Measurements from ENCODE around the gene UTS2B. TPM values are rescaled to one million over a fixed set of nuclear protein-coding genes. Genes with fewer than 3 reads are reported as not detected.

Gene UTS2B
- total RNA-seq, 1 experiment from 2014 or later = 1.1 TPM

DNA sequence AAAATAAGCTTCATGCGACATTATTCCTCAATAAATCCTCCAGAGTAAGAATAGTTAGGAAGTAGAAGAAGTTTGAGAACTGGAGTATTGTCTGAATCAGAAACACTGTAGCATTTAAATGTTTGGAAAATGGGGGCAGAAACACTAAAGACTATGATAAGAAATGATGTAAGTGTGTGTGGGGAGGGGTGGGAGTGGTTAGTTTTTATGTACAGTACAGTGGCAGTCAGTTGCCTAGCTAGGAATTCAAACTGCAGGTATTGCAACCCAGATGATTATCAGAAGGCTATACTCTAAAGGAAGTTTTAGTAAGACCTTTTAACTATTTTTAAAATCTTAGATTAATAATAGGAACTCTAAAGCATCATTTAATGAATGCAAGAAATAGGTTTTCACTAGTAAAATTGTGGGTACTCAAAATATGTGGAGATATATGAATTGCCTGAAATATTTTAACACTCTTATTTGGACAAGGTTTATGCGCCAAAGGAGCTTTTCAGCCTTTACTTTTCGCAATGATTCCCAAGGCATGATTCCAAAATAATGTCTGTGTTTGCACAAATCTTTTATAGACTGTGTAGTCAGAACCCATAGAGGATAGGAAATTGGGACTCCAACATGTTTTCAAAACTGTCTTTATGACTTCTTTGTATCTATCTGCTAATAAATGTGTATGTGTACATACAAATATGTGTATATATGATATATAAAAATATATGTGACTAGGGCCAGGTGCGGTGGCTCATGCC, 9.1 kb downstream of the UTS2B start:
- no TSS peak for BruUV-seq (replicated peaks)
- ChIA-PET CTCF (no interaction called here), POLR2A (ENCODE audit: unreplicated experiment) (interaction anchor here (0.6 kb wide), 1 partner anchor 39 kb away, joined by 5 read pairs; no protein-coding TSS in a partner anchor)
- no peaks in the 10 kb centered on the region for H3K36me3 ChIP-seq (ENCODE audit: low read depth)
- no peak overlapping the region for H3K4me3 ChIP-seq
- no peak for DNase-seq
- H2AFZ ChIP-seq = no peak overlapping the region
- H3K4me2 ChIP-seq = no peak overlapping the region
- no peak overlapping the region for H3K27ac ChIP-seq
- no peaks in the 10 kb centered on the region for H4K20me1 ChIP-seq (ENCODE audit: insufficient read depth)
- H3K79me2 ChIP-seq (ENCODE audit: low read depth) = no peaks in the 10 kb centered on the region
- H3K9me3 ChIP-seq (ENCODE audit: insufficient read depth, low read depth) = no peaks in the 10 kb centered on the region
- intact Hi-C loops (cut with micrococcal nuclease; ENCODE audit: unreplicated experiment) = no loop called here
- H3F3A ChIP-seq (ENCODE audit: insufficient read depth, low read depth) = no peaks in the 10 kb centered on the region
- no peaks in the 10 kb centered on the region for H3K4me1 ChIP-seq (replicated peaks; ENCODE audit: insufficient read depth)
- H3K27me3 ChIP-seq (ENCODE audit: insufficient read depth, low read depth) = no peaks in the 10 kb centered on the region
- 0 out of 2 replicates have a peak, but pooled peaks cover 4% of the 10 kb centered on the region for H3K9me2 ChIP-seq (ENCODE audit: insufficient read depth)
- TF ChIP-seq EZH2 (IDR thresholded peaks at IDR 0.05; ENCODE audit: low read depth) = no peak
- TF ChIP-seq, protein P1, sequence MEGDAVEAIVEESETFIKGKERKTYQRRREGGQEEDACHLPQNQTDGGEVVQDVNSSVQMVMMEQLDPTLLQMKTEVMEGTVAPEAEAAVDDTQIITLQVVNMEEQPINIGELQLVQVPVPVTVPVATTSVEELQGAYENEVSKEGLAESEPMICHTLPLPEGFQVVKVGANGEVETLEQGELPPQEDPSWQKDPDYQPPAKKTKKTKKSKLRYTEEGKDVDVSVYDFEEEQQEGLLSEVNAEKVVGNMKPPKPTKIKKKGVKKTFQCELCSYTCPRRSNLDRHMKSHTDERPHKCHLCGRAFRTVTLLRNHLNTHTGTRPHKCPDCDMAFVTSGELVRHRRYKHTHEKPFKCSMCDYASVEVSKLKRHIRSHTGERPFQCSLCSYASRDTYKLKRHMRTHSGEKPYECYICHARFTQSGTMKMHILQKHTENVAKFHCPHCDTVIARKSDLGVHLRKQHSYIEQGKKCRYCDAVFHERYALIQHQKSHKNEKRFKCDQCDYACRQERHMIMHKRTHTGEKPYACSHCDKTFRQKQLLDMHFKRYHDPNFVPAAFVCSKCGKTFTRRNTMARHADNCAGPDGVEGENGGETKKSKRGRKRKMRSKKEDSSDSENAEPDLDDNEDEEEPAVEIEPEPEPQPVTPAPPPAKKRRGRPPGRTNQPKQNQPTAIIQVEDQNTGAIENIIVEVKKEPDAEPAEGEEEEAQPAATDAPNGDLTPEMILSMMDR (conservative IDR thresholded peaks at IDR 0.05) = no peak

DNA sequence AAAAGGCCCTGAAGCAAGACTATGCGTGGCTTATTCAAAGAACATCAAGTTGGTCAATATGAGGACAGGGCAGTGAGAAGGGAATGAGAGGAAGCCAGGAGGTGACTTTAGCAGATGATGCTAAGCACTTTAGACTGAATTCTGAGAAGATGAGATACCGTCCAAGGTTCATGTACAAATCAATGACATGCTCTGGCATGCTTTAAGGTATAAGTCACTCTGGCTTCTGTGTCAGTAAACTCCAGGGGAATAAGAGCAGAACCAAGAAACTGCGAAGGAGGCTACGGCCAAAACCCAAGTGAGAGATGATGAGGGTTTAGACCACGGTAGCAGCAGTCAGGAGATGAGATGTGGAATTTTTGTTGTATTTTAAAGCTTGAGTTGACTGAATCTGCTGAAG, 10.0 kb downstream of the UTS2B start:
- no peak overlapping the region for H3K4me2 ChIP-seq
- H3K9me3 ChIP-seq (ENCODE audit: insufficient read depth, low read depth) = no peaks in the 10 kb centered on the region
- H3K9me2 ChIP-seq (ENCODE audit: insufficient read depth) = 0 out of 2 replicates have a peak, but pooled peaks cover 4% of the 10 kb centered on the region
- POLR2A ChIA-PET (ENCODE audit: unreplicated experiment) = no interaction called here
- H3K4me1 ChIP-seq (replicated peaks; ENCODE audit: insufficient read depth) = no peaks in the 10 kb centered on the region
- H2AFZ ChIP-seq = no peak overlapping the region
- H3K27me3 ChIP-seq (ENCODE audit: insufficient read depth, low read depth) = no peaks in the 10 kb centered on the region
- H3K4me3 ChIP-seq = no peak overlapping the region
- H3K79me2 ChIP-seq (ENCODE audit: low read depth) = no peaks in the 10 kb centered on the region
- H4K20me1 ChIP-seq (ENCODE audit: insufficient read depth) = no peaks in the 10 kb centered on the region
- intact Hi-C loops (cut with micrococcal nuclease; ENCODE audit: unreplicated experiment) = no loop called here
- H3K27ac ChIP-seq = no peak overlapping the region
- DNase-seq = no peak
- no peaks in the 10 kb centered on the region for H3K36me3 ChIP-seq (ENCODE audit: low read depth)
- H3F3A ChIP-seq (ENCODE audit: insufficient read depth, low read depth) = no peaks in the 10 kb centered on the region
- CTCF ChIA-PET = no interaction called here
- no peak for TF ChIP-seq EZH2 (IDR thresholded peaks at IDR 0.05; ENCODE audit: low read depth)
- TF ChIP-seq, protein P1 (conservative IDR thresholded peaks at IDR 0.05) = no peak
- BruUV-seq (replicated peaks) = no TSS peak

DNA sequence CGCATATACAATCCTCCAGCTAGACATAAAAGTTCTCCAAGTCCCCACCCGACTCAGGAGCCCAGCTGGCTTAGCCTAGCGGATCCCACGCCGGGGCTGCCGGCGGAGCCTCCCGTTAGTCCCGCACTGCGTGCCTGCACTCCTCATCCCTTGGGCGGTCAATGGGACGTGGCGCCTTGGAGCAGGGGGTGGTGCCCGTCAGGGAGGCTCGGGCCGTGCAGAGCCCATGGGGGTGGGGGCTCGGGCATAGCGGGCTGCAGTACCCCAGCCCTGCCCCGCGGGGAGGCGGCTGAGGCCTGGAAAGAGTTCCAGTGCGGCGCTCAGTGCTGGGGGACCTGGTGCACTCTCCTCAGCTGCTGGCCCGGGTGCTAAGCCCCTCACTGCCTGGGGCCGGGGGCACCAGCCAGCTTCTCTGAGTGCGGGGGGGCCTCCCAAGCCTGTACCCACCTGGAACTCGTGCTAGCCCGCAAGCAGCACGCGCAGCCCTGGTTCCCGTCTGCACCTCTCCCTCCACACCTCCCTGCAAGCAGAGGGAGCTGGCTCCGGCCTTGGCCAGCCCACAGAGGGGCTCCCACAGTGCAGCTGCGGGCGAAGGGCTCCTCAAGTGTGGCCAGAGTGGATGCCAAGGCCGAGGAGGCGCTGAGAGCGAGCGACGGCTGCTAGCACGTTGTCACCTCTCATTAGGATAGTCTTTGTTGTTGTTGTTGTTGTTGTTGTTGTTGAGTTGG, 13.3 kb downstream of the UTS2B start:
- Histone ChIP-seq H4K20me1 (ENCODE audit: insufficient read depth) (no peaks in the 10 kb centered on the region), H2AFZ (no peak overlapping the region), H3K9me3 (ENCODE audit: insufficient read depth, low read depth) (no peaks in the 10 kb centered on the region), H3K4me1 (replicated peaks; ENCODE audit: insufficient read depth) (no peaks in the 10 kb centered on the region), H3K9me2 (ENCODE audit: insufficient read depth) (0 out of 2 replicates have a peak, but pooled peaks cover 4% of the 10 kb centered on the region), H3K27ac (no peak overlapping the region), H3K79me2 (ENCODE audit: low read depth) (no peaks in the 10 kb centered on the region), H3K27me3 (ENCODE audit: insufficient read depth, low read depth) (no peaks in the 10 kb centered on the region), H3K4me2 (no peak overlapping the region), H3F3A (ENCODE audit: insufficient read depth, low read depth) (no peaks in the 10 kb centered on the region), H3K36me3 (ENCODE audit: low read depth) (no peaks in the 10 kb centered on the region), H3K4me3 (no peak overlapping the region)
- ChIA-PET POLR2A (ENCODE audit: unreplicated experiment) (interaction anchor here (0.6 kb wide), 1 partner anchor 250 kb away, joined by 5 read pairs; no protein-coding TSS in a partner anchor), CTCF (no interaction called here)
- no TSS peak for BruUV-seq (replicated peaks)
- no peak for DNase-seq
- intact Hi-C loops (cut with micrococcal nuclease; ENCODE audit: unreplicated experiment) = no loop called here
- TF ChIP-seq, protein P1 (conservative IDR thresholded peaks at IDR 0.05) = no peak
- no peak for TF ChIP-seq EZH2 (IDR thresholded peaks at IDR 0.05; ENCODE audit: low read depth)

Data from PC-9 (cell line).